ENCODE measurements around the gene CLCN7. TPM values are rescaled to one million over a fixed set of nuclear protein-coding genes. Genes with fewer than 3 reads are reported as not detected.

Gene CLCN7
- total and polyA plus RNA-seq, 2 of the 13 experiments (the other 11 are each of a cell fraction or from before 2014, with no cell fraction given) = 24.6 to 25.1 TPM

DNA sequence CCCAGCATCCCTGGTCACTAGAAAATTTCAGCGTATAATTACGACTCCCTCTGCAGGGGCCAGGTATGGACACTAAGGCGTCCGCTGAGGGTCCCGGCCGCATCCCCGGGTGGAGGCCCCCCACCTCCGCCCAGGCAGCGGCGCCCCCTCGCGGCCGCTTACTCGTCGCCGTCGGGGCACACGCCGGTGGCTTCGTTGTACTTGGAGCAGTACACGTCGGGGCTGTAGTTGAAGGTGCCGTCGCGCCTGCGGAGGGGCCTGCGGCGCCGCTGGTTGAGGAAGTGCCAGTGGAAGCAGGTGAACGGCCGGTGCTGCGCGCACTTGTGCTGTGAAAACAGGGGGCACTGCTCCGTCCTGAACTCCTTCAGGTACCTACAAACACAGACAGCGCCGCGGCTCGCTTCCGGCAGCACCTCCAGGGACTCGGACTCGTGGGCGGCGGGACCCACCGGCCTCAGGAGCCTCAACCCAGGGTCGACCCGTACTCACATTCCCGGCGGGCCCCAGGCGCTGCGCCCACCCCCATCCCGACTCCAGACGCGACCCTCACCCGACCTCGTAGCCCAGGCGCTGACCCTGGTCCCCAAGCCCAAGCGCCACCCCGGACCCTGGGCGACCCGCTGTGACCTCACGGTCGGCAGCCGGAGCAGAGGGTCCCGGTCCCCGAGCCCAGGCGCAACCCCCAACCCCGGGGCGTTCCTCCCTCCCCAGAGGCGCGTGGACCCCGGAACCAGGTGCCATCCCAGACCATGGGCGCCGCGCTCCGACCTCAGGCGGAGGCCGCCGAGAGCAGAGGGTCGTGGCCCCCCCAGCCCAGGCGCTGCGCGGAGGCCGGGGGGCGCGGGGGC is 60.9 kb downstream of the CLCN7 start:
- peaks cover 29% of the 10 kb centered on the region for H3K4me1 ChIP-seq (ENCODE audit: insufficient read depth, low read length)
- peak overlapping the region; percentile 73 for H3K4me2 ChIP-seq (ENCODE audit: low read depth, low read length)
- H3K4me3 ChIP-seq (replicated peaks in 1 of 3; ENCODE audit: insufficient read depth in 1 of 3, low read depth in 2 of 3, low read length in 3 of 3) = peak overlapping the region; percentile 79 to 98 (median 96)
- no peaks in the 10 kb centered on the region; a peak in 2 of 5 replicates for H3K36me3 ChIP-seq (replicated peaks in 1 of 2; ENCODE audit: control insufficient read depth in 1 of 2, insufficient read depth in 2 of 2, low read length in 2 of 2)
- H4K20me1 ChIP-seq (ENCODE audit: insufficient read depth, low read length) = no peaks in the 10 kb centered on the region
- ChIA-PET CTCF (ENCODE audit: low intra/inter-chr PET ratio, low total read pairs) (interaction anchor here (1.5 kb wide), 1 partner anchor 75 kb away, joined by 4 read pairs; no protein-coding TSS in a partner anchor), POLR2A (no interaction called here)
- no peak for DNase-seq (ENCODE audit: low spot score)
- intact Hi-C loops (cut with micrococcal nuclease; ENCODE audit: unreplicated experiment) = loop anchor here (2.0 kb wide), 1 partner anchor 77 kb away; no protein-coding TSS in a partner anchor
- H3K27ac ChIP-seq (ENCODE audit: extremely low read length, insufficient read depth, low read length) = peak overlapping the region; percentile 63
- BruUV-seq (replicated peaks) = TSS peak; percentile 33
- WGBS (ENCODE audit: low lambda C conversion rate) = 11% methylated on average over 12 of the region's 85 CpGs
- peak; percentile 59 for ATAC-seq
- no peak for FAIRE-seq
- no peak overlapping the region for H2AFZ ChIP-seq (ENCODE audit: low read length)
- H3K9ac ChIP-seq (ENCODE audit: insufficient read depth, low read depth, low read length) = peak overlapping the region; percentile 82
- peaks cover under 1% of the 10 kb centered on the region for H3K79me2 ChIP-seq (ENCODE audit: insufficient read depth, low read length)
- no peaks in the 10 kb centered on the region for H3K9me3 ChIP-seq (ENCODE audit: low read length)
- in situ Hi-C loops (cut with HindIII; ENCODE audit: extremely low pct_ligation_motif_present, low pct_unique_long_range_greater_than_20kb) = no loop called here
- no peaks in the 10 kb centered on the region for H3K27me3 ChIP-seq (ENCODE audit: control insufficient read depth in 1 of 2, insufficient read depth in 2 of 2, low read length in 2 of 2)
- TF ChIP-seq KDM4B (CRISPR knock-in tag; IDR thresholded peaks at IDR 0.05) (no peak), FOXP1 (IDR thresholded peaks at IDR 0.05) (no peak), FOXP1 (CRISPR knock-in tag; IDR thresholded peaks at IDR 0.05) (no peak), ZFY (CRISPR knock-in tag; IDR thresholded peaks at IDR 0.05) (peak; percentile 31; the same call in 1 of the 2 replicates), SRSF1 (optimal IDR thresholded peaks at IDR 0.05; ENCODE audit: low read depth, low read length) (no peak), SMC3 (IDR thresholded peaks at IDR 0.05; ENCODE audit: low read length) (0 out of 2 replicates have a peak, but pooled peaks have one; percentile 2), KMT2B (CRISPR knock-in tag; IDR thresholded peaks at IDR 0.05) (0 out of 2 replicates have a peak, but pooled peaks have one; percentile 39), HNRNPK (IDR thresholded peaks at IDR 0.05; ENCODE audit: low read depth, low read length, poor library complexity, severe bottlenecking) (no peak), ATAD3A (CRISPR knock-in tag; IDR thresholded peaks at IDR 0.05) (no peak), PPARG (CRISPR knock-in tag; conservative IDR thresholded peaks at IDR 0.05) (no peak), ZNF556 (CRISPR knock-in tag; IDR thresholded peaks at IDR 0.05; ENCODE audit: borderline replicate concordance) (peak; percentile 21; the same call in 1 of the 2 replicates), ZSCAN31 (CRISPR knock-in tag; IDR thresholded peaks at IDR 0.05; ENCODE audit: low read depth) (no peak), KMT2A (CRISPR knock-in tag; IDR thresholded peaks at IDR 0.05) (no peak; the same call in 1 of the 2 replicates), ZNF614 (CRISPR knock-in tag; IDR thresholded peaks at IDR 0.05; ENCODE audit: borderline replicate concordance) (no peak), MAFG (CRISPR knock-in tag; IDR thresholded peaks at IDR 0.05) (no peak), POGZ (CRISPR knock-in tag; IDR thresholded peaks at IDR 0.05) (0 out of 2 replicates have a peak, but pooled peaks have one; percentile 20), ZSCAN21 (CRISPR knock-in tag; IDR thresholded peaks at IDR 0.05; ENCODE audit: borderline replicate concordance) (no peak; the same call in 1 of the 2 replicates), MIER2 (CRISPR knock-in tag; IDR thresholded peaks at IDR 0.05) (no peak)
- TF ChIP-seq, protein P1, sequence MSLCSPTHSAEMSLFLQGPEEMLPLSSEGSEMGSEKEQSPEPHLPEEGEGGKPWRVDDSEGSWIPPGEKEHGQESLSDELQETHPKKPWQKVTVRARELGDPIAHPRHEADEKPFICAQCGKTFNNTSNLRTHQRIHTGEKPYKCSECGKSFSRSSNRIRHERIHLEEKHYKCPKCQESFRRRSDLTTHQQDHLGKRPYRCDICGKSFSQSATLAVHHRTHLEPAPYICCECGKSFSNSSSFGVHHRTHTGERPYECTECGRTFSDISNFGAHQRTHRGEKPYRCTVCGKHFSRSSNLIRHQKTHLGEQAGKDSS (CRISPR knock-in tag; IDR thresholded peaks at IDR 0.05; ENCODE audit: borderline replicate concordance, low read depth) = peak; percentile 25; the same call in 1 of the 2 replicates
- TF ChIP-seq, protein P2, sequence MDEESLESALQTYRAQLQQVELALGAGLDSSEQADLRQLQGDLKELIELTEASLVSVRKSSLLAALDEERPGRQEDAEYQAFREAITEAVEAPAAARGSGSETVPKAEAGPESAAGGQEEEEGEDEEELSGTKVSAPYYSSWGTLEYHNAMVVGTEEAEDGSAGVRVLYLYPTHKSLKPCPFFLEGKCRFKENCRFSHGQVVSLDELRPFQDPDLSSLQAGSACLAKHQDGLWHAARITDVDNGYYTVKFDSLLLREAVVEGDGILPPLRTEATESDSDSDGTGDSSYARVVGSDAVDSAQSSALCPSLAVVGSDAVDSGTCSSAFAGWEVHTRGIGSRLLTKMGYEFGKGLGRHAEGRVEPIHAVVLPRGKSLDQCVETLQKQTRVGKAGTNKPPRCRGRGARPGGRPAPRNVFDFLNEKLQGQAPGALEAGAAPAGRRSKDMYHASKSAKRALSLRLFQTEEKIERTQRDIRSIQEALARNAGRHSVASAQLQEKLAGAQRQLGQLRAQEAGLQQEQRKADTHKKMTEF (CRISPR knock-in tag; IDR thresholded peaks at IDR 0.05) = peak; percentile 29; the same call in 1 of the 2 replicates
- TF ChIP-seq, protein P3, sequence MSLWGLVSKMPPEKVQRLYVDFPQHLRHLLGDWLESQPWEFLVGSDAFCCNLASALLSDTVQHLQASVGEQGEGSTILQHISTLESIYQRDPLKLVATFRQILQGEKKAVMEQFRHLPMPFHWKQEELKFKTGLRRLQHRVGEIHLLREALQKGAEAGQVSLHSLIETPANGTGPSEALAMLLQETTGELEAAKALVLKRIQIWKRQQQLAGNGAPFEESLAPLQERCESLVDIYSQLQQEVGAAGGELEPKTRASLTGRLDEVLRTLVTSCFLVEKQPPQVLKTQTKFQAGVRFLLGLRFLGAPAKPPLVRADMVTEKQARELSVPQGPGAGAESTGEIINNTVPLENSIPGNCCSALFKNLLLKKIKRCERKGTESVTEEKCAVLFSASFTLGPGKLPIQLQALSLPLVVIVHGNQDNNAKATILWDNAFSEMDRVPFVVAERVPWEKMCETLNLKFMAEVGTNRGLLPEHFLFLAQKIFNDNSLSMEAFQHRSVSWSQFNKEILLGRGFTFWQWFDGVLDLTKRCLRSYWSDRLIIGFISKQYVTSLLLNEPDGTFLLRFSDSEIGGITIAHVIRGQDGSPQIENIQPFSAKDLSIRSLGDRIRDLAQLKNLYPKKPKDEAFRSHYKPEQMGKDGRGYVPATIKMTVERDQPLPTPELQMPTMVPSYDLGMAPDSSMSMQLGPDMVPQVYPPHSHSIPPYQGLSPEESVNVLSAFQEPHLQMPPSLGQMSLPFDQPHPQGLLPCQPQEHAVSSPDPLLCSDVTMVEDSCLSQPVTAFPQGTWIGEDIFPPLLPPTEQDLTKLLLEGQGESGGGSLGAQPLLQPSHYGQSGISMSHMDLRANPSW (CRISPR knock-in tag; IDR thresholded peaks at IDR 0.05; ENCODE audit: borderline replicate concordance) = no peak
